Ovary (tissue), 3 donors: Measurements from ENCODE around the gene PCDHGB3.
"Not testable (repeated sequence)": the region's sequence is repeated elsewhere in the genome, so short reads cannot be mapped to it uniquely, and the experiment has no call there.

Experiments used
- CTCF ChIP-seq, 3 donors: fragments of 450-650 bp in 2 of 3; fragments of 200-600 bp in 1 of 3; IDR thresholded peaks; one replicate each; pipeline versions ENCODE4 v1.5.1 to v1.8.0; 2016 to 2022; ENCODE audit warnings: antibody characterized with exemption in 3 of 3, mild to moderate bottlenecking in 1 of 3
- EP300 ChIP-seq: sonication (generic); formaldehyde crosslinking; IDR thresholded peaks from one replicate; pipeline ENCODE4 v1.6.1; 2017; ENCODE audit warnings: antibody characterized with exemption
- POLR2A ChIP-seq: fragments of 450-650 bp; IDR thresholded peaks from one replicate; pipeline ENCODE4 v1.6.1; 2017; ENCODE audit warnings: antibody characterized with exemption, mild to moderate bottlenecking, moderate library complexity
- donor health status: DM: no; HTN: no; CAD: no.

GRCh38 chr5:141417494-141418172, 47.6 kb downstream of the PCDHGB3 start, which contains the start of gene PCDHGB7:
- TF ChIP-seq CTCF (IDR thresholded peaks at IDR 0.05) = peak in 1 of 3 donors; percentile 42
- TF ChIP-seq POLR2A, EP300: not testable (repeated sequence)
